ENCODE measurements around the gene HIPK2.

The HIPK2 gene

GRCh38 chr7:139666501-139666900 lies 111.3 kb downstream of the HIPK2 start:
- no peak for DNase-seq

GRCh38 chr7:139664434-139664833 lies 113.4 kb downstream of the HIPK2 start:
- no peak for DNase-seq

- DNase-seq: no peak
Observed at GRCh38 chr7:139663608-139664177, 114.1 kb downstream of the HIPK2 start.

GRCh38 chr7:139661903-139662302 lies 115.9 kb downstream of the HIPK2 start:
- DNase-seq: no peak

- DNase-seq: no peak
Observed at GRCh38 chr7:139661043-139661440, 116.8 kb downstream of the HIPK2 start.

GRCh38 chr7:139660317-139661042 lies 117.3 kb downstream of the HIPK2 start:
- DNase-seq: no peak

- no peak for DNase-seq
Observed at GRCh38 chr7:139659922-139660316, 117.9 kb downstream of the HIPK2 start.

GRCh38 chr7:139658908-139659675 lies 118.7 kb downstream of the HIPK2 start:
- DNase-seq: no peak

GRCh38 chr7:139658296-139658695 lies 119.5 kb downstream of the HIPK2 start:
- DNase-seq: no peak

GRCh38 chr7:139657725-139658124 lies 120.1 kb downstream of the HIPK2 start:
- DNase-seq: no peak

DNA sequence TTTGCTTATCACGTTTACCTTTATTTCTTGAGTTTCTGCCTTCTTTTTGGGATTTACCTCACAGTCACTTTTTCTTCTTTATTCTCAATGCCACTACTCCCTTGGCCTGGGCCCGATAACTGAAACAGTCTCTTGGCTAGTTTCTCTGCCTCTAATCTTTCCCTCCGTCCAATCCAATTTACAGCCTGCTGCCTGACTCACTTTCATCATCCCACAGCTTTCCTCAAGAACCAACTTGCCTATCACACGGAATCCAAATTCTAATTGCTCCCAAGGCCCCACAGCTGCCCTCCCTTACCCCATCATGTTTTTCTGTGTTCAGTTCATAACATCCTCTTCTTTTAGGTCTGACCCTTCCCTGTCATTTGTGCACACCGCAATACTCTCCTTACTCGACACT lies 121.4 kb downstream of the HIPK2 start:
- DNase-seq: no peak

DNA sequence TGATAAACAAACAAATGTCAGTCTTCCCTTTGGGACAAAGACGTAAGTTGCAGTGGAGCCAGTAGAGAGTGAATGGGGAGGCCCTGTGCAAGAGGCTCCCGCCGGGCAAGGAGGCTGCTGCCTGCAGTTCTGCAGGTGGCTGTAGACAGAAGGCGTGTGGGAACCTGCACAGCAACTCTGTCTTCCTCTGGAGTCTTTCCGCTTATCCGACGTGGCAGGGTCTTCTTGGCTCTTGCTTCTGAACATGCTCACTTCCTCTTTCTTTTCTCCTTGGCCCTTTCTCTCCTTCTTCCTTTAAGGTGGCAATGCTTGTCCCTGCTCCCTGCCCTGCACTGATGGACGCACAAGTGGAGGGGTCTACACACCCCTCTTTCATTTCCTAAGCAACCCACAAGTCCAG lies 122.5 kb downstream of the HIPK2 start:
- DNase-seq: no peak

GRCh38 chr7:139654276-139655181 lies 123.3 kb downstream of the HIPK2 start:
- DNase-seq: no peak

DNA sequence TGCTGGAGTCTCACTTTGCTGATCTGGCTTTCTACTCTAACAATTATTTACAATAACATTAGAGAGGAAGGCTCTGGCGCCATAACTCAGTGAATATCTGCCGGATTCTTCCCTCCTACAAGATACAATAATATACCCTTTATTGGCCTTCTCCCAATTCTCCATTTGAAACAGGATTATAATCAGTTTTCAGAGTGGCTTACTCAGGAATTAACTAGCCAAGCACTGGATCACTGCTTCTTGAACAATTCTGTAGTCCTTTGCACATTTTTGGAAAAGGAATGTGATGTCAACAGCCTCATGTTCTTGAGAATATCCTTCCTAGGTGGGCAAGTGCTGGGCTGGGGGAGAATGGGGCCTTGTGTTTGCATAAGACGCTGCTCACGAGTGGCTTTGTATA lies 125.9 kb downstream of the HIPK2 start:
- no peak for DNase-seq

GRCh38 chr7:139651308-139651707 lies 126.5 kb downstream of the HIPK2 start:
- no peak for DNase-seq

DNA sequence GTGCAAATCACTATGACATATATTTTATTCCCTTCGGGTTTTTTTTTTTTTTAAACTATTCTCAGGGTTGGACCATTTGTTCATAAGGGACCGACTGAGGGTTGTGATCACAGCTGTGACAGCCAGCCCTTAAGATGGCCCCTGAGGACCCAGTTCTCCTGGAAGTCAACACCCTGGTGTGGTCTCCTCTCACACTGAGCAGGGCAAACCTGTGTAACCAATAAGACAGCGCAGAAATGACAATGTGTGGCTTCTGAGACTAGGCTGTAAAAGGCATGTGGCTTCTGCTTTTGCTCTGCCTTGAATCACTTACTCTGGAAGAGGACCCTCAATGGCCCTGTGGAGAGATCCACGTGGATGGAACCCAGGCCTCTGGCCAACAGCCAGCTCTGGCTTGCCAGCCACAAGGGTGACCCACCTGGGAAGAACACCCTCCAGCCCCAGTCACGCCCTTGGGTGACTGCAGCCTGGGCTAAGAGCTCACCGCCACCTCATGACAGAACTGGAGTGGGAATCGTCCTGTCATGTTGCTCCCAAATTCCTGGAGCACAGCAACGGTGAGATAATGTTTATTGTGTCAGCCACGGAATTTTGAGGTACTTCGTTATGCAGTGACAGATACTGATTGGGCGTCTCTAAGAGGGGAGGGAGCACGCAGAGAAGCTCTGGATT lies 127.2 kb downstream of the HIPK2 start:
- no peak for DNase-seq

DNA sequence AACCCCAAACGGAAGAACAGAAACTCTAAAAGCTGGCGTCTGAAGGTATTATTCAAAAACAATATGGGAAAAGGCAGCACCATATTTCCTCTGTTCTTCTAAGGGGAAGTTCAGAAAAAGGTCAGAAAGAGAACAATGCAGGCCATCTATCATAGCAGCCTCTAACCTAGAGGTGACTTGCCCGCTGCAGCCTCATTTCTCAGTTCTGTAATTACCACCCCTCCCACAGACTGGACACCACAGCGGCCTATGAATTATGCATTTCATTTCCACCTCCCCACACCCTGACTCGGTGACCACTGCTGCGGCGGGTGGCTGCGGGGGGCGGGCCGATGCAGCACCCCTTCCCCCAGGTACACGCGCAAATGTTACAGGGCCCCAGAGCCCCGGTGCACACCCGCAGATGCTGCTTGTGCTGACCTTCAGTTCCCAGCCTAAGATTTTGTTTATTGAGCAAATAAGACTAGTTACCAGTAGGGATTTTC lies 128.8 kb downstream of the HIPK2 start:
- DNase-seq: no peak

DNA sequence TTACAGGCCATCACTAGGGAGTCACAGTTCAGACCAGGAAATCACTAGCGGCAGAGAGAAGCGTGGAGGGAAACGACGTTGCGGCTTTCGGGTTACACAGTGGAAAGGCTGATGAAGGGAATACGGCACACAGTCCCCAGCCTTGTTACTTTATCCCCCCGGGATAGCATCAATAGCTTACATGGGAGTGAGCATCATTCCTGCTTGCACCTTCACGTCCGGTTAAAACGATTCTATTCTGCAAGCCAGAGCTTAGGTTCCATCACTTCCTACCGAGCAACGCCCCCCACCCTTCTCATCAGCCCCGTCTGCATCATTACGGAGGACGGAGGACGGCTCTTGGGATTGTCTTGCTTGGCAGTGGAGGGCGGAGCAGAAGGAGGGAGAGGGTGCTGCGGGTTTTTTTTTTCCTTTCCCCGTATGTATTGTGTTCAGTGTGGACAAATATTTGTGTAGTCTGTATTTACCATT lies 129.4 kb downstream of the HIPK2 start:
- no peak for DNase-seq

GRCh38 chr7:139647814-139648390 lies 129.9 kb downstream of the HIPK2 start:
- DNase-seq: no peak

- no peak for DNase-seq
Observed at GRCh38 chr7:139647085-139647484, 130.7 kb downstream of the HIPK2 start.

DNA sequence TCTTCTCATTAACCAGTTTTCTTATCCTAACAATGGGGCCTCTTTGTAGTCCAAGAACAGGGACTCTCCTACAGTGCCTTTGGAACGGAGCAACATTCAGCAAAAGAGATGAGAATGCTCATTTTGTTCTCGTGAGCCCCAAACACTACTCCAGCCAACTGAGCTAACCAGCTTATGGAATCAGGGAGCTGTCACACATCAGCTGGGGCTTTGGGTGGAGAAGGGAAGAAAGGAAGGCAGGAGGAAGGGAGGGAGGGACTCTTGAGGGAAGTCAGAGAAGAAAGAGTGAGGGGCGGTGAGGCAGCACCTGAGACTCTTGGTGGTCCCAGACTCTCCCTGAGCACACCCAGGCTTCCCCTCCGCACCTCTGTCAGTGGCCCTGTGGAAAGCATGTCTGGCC lies 131.2 kb downstream of the HIPK2 start:
- DNase-seq: no peak

Measured in CD4-positive, alpha-beta T cell treated with Interleukin-21 for 1 hour (primary cell).